H1 (cell line): Measurements from ENCODE around the gene ADGRL3.
A peak's percentile ranks its signal among the peaks of the same experiment; 100 is the strongest.

Source experiments
- ATF2 ChIP-seq: IDR thresholded peaks from 2 replicates; pipeline ENCODE4 v1.6.1; 2012; ENCODE audit warnings: low read length, inconsistent platforms
- CTCF ChIP-seq, 3 experiments: IDR thresholded peaks; 1 replicate in 2 of 3; 2 replicates in 1 of 3; pipeline versions ENCODE4 v1.5.1 to v1.6.1; 2011; ENCODE audit warnings: low read length in 3 of 3, mild to moderate bottlenecking in 3 of 3, inconsistent platforms in 2 of 3, low read depth in 1 of 3, moderate library complexity in 1 of 3; ENCODE audit not compliant: insufficient read depth in 1 of 3; ENCODE audit errors: control extremely low read depth in 1 of 3

GRCh38 chr4:61911313-61911756 is 711.2 kb downstream of the ADGRL3 start:
- TF ChIP-seq ATF2 = 0 out of 2 replicates have a peak, but pooled peaks have one; percentile 29
- no peak for TF ChIP-seq CTCF (IDR thresholded peaks at IDR 0.05; ENCODE audit: control extremely low read depth in 1 of 3, insufficient read depth in 1 of 3, low read depth in 1 of 3, low read length in 3 of 3)
